Smooth muscle cell (in vitro differentiated cells): ENCODE results near the gene KATNIP. TPM values are rescaled to one million over a fixed set of nuclear protein-coding genes. Genes with fewer than 3 reads are reported as not detected.

ENCODE experiments used
- DNase-seq: peaks from one replicate; lab custom pipeline; 2025; ENCODE audit not compliant: unreplicated experiment; lab: John Stamatoyannopoulos, UW
- H2AFZ ChIP-seq: fragments of 200-600 bp; sonication (generic); 2 replicates; pipeline ENCODE4 v1.6.0; 2016; ENCODE audit warnings: antibody characterized with exemption, low read depth, mild to moderate bottlenecking
- H3F3A ChIP-seq: fragments of 200-600 bp; sonication (generic); 2 replicates; pipeline ENCODE4 v1.6.0; 2017; ENCODE audit warnings: antibody characterized with exemption, low read depth
- H3K27ac ChIP-seq: fragments of 200-600 bp; sonication (generic); 2 replicates; pipeline ENCODE4 v1.5.1; 2016; ENCODE audit warnings: low read depth, mild to moderate bottlenecking
- H3K27me3 ChIP-seq: fragments of 200-600 bp; sonication (generic); 2 replicates; pipeline ENCODE4 v1.6.1; 2016; ENCODE audit warnings: low read depth, mild to moderate bottlenecking
- H3K36me3 ChIP-seq: fragments of 200-600 bp; sonication (generic); 2 replicates; pipeline ENCODE4 v1.5.1; 2016; ENCODE audit warnings: low read depth
- H3K4me1 ChIP-seq: fragments of 200-600 bp; sonication (generic); 2 replicates; pipeline ENCODE4 v1.5.1; 2016; ENCODE audit warnings: low read depth
- H3K4me2 ChIP-seq: fragments of 200-600 bp; sonication (generic); 2 replicates; pipeline ENCODE4 v1.6.0; 2016; ENCODE audit warnings: mild to moderate bottlenecking
- H3K4me3 ChIP-seq: fragments of 200-600 bp; sonication (generic); 2 replicates; pipeline ENCODE4 v1.5.1; 2016; ENCODE audit warnings: mild to moderate bottlenecking
- H3K79me2 ChIP-seq: fragments of 200-600 bp; sonication (generic); 2 replicates; pipeline ENCODE4 v1.6.0; 2016; ENCODE audit warnings: low read depth, mild to moderate bottlenecking
- H3K9ac ChIP-seq: fragments of 200-600 bp; sonication (generic); 2 replicates; pipeline ENCODE4 v1.6.0; 2016; ENCODE audit warnings: low read depth
- H3K9me3 ChIP-seq: fragments of 200-600 bp; sonication (generic); replicated peaks from 2 replicates; pipeline ENCODE4 v1.5.1; 2016; ENCODE audit warnings: low read depth
- H4K20me1 ChIP-seq: fragments of 200-600 bp; sonication (generic); 2 replicates; pipeline ENCODE4 v1.6.0; 2016; ENCODE audit warnings: low read depth
- WGBS: methylation state at CpG from one replicate; pipeline ENCODE4 v1.1.7; 2016; ENCODE audit warnings: low lambda C conversion rate; 5-methylcytosine and 5-hydroxymethylcytosine counted together
- polyA plus RNA-seq: library from polyadenylated mRNA; unstranded; fragments of >200 nt; fragmentation: Nextera tagmentation; extraction: Ambion mirVana; gene quantifications from 2 replicates; pipeline ENCODE4 v1.2.1, GENCODE V29; 2016
- total RNA-seq: library from RNA; depleted of rRNA; stranded (reverse); fragments of >200 nt; gene quantifications from 2 replicates; pipeline ENCODE4 v1.2.3, GENCODE V29; 2014
- TF ChIP-seq, protein P1 (sequence below): fragments of 200-600 bp; sonication (generic); IDR thresholded peaks from 2 replicates; pipeline ENCODE4 v1.5.1; 2017; ENCODE audit warnings: borderline replicate concordance, mild to moderate bottlenecking, antibody characterized with exemption; ENCODE audit not compliant: insufficient read depth, poor library complexity, severe bottlenecking

KATNIP gene
- total and polyA plus RNA-seq, 2 experiments from 2014 or later, result 5.2 to 12.4 TPM

DNA sequence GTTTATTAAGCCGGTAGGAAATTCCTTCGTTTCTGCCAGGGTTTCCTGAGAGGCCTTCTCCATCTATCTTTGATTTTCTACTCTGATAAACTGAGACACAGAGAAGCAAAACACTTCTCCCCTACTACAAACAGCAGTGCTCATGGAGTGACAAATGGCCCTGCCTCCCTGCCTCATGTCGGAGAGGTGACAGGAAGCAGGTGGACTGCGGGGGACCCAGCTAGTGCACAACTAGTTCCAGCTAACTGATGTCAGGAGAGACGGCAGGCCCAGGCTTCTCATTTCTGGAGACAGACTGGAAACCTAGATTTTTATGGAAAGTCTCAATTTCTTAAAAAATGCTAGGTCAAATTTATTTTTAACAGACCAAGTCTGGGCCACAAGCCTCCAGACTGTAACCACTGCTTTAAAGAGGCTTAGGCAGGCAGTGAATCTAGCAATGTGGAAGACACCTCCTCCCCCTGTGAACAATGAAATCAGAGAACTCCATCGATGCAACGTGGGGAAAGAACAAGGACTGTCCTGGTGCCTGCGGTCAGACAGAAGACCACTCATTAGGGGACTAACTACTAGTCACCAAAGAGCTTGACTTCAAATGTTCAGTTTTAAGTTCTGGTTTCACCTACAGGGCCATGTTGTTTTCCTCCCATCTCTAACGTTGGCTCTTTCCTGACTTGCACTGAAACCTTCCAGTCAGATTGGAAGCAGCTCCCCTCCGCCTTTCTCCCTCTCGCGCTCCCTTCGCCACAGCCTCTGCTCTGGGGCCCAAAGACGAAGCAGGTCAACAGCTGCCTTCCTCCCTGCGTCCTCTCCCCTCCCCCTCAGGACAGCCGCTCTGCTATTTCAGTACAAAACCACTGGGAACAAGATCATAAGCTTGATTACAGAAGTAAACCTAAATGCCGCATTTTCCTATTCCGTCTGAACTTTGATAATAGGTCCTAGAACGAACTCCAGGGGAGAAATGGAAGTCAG, 17.8 kb upstream of the KATNIP start:
- H2AFZ ChIP-seq, result no peak overlapping the region
- DNase-seq, result no peak
- no peak overlapping the region for H3K27ac ChIP-seq
- TF ChIP-seq, protein P1, sequence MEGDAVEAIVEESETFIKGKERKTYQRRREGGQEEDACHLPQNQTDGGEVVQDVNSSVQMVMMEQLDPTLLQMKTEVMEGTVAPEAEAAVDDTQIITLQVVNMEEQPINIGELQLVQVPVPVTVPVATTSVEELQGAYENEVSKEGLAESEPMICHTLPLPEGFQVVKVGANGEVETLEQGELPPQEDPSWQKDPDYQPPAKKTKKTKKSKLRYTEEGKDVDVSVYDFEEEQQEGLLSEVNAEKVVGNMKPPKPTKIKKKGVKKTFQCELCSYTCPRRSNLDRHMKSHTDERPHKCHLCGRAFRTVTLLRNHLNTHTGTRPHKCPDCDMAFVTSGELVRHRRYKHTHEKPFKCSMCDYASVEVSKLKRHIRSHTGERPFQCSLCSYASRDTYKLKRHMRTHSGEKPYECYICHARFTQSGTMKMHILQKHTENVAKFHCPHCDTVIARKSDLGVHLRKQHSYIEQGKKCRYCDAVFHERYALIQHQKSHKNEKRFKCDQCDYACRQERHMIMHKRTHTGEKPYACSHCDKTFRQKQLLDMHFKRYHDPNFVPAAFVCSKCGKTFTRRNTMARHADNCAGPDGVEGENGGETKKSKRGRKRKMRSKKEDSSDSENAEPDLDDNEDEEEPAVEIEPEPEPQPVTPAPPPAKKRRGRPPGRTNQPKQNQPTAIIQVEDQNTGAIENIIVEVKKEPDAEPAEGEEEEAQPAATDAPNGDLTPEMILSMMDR, result no peak
- WGBS, result 92% methylated on average over 19 of the region's 19 CpGs
- no peaks in the 10 kb centered on the region for H3K4me1 ChIP-seq
- H3K36me3 ChIP-seq, result peaks cover 29% of the 10 kb centered on the region
- H3K9me3 ChIP-seq, result no peaks in the 10 kb centered on the region
- H3K9ac ChIP-seq, result no peak overlapping the region
- H3K4me3 ChIP-seq, result no peak overlapping the region
- H3K79me2 ChIP-seq, result no peaks in the 10 kb centered on the region
- H3F3A ChIP-seq, result no peaks in the 10 kb centered on the region
- H4K20me1 ChIP-seq, result peaks cover 89% of the 10 kb centered on the region
- H3K27me3 ChIP-seq, result no peaks in the 10 kb centered on the region
- H3K4me2 ChIP-seq, result no peak overlapping the region

DNA sequence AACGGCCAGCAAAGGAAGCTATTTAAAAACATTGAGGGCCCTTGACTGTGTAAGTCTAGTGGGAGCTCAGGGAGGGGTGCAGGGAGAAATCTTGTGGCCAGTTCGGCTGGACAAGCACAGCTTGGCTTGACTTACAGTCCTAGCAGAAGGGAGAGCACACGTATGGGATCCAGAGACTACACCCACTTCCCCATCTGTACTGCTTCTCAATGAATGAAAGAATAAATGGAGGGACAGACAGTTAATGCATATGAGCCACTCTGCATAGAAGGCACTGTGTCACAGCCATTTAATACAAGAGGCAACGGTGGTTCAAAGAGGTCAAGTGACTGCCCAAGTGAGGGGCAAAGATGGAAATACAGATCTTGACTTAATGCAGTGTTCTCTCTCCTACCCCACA, 15.7 kb upstream of the KATNIP start:
- TF ChIP-seq, protein P1, result no peak
- no peak overlapping the region for H3K9ac ChIP-seq
- H3K27ac ChIP-seq, result no peak overlapping the region
- no peaks in the 10 kb centered on the region for H3K79me2 ChIP-seq
- H3K36me3 ChIP-seq, result peaks cover 17% of the 10 kb centered on the region
- WGBS, result 97% methylated on average over 4 of the region's 4 CpGs
- H3K4me3 ChIP-seq, result no peak overlapping the region
- H3K27me3 ChIP-seq, result no peaks in the 10 kb centered on the region
- no peaks in the 10 kb centered on the region for H3F3A ChIP-seq
- H2AFZ ChIP-seq, result no peak overlapping the region
- no peaks in the 10 kb centered on the region for H3K4me1 ChIP-seq
- no peak overlapping the region for H3K4me2 ChIP-seq
- no peaks in the 10 kb centered on the region for H3K9me3 ChIP-seq
- H4K20me1 ChIP-seq, result peaks cover 72% of the 10 kb centered on the region
- no peak for DNase-seq

DNA sequence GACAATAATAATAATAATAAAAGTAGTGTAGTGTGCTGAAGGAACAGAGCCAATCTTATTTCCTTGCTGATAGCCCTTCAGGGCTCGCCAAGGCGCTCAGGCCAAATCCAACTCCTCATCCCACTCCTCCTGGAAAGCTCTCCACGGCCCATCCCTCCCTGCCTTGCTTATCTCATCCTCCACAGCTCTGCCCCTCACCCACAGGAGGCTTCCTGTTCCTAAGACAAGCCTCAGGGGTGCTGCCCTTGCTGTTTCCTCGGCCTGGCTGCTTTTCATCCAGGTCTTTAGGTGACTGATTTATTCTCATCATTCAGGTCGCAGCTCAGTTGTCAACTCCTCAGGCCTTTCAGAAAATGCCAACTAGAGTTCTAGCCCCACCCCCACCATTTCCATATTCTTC, 11.4 kb upstream of the KATNIP start:
- DNase-seq, result no peak
- Histone ChIP-seq H3K27me3 (no peaks in the 10 kb centered on the region), H3F3A (no peaks in the 10 kb centered on the region), H3K9ac (no peak overlapping the region), H3K4me1 (no peaks in the 10 kb centered on the region), H3K9me3 (no peaks in the 10 kb centered on the region), H3K27ac (no peak overlapping the region), H4K20me1 (peaks cover 69% of the 10 kb centered on the region), H3K4me2 (no peak overlapping the region), H3K79me2 (peaks cover 8% of the 10 kb centered on the region), H3K4me3 (no peak overlapping the region), H3K36me3 (peaks cover 27% of the 10 kb centered on the region), H2AFZ (no peak overlapping the region)
- WGBS, result 74% methylated on average over 5 of the region's 5 CpGs
- TF ChIP-seq, protein P1, result no peak

DNA sequence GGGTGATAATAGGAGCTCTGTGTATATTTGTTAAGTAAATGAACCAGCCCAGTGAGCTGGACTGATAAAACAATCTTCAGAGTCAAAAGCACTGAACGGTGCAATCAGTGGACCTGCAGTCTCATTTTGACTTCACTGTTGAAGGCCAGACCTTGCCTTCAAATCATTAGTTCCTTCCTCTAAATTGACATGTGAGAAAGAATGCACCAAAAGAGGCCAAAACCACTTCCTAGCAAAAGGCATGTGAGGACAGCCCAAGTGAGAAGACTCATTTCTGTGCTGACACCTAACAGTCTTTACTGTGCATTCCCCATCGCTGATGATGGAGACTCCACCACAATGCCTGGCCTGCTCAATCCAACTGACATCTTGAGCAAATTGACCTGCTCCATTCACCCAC, 10.8 kb upstream of the KATNIP start:
- Histone ChIP-seq H3K9me3 (no peaks in the 10 kb centered on the region), H3K4me3 (no peak overlapping the region), H3F3A (no peaks in the 10 kb centered on the region), H3K4me2 (no peak overlapping the region), H3K27me3 (no peaks in the 10 kb centered on the region), H3K36me3 (peaks cover 29% of the 10 kb centered on the region), H3K79me2 (peaks cover 8% of the 10 kb centered on the region), H3K9ac (no peak overlapping the region), H4K20me1 (peaks cover 69% of the 10 kb centered on the region), H2AFZ (no peak overlapping the region), H3K27ac (no peak overlapping the region), H3K4me1 (no peaks in the 10 kb centered on the region)
- no peak for DNase-seq
- 100% methylated on average over 2 of the region's 2 CpGs for whole genome bisulfite sequencing
- TF ChIP-seq, protein P1, result no peak
